D721Med (cell line): ENCODE measurements around the gene ARHGAP44.

Experiments
- DNase-seq: peaks from one replicate; pipeline ENCODE4 v3.0.0; 2011; ENCODE audit warnings: low spot score; ENCODE audit not compliant: insufficient read length
- FAIRE-seq: peaks from 2 replicates; lab custom pipeline; 2011; peaks lifted over from hg19 to GRCh38; lab: Jason Lieb, UNC
- TF ChIP-seq, protein P1 (sequence below): IDR thresholded peaks from 2 replicates; pipeline ENCODE4 v1.5.1; 2012; ENCODE audit warnings: mild to moderate bottlenecking, control low read depth; ENCODE audit not compliant: insufficient read depth; ENCODE audit errors: missing control alignments

Gene ARHGAP44

DNA sequence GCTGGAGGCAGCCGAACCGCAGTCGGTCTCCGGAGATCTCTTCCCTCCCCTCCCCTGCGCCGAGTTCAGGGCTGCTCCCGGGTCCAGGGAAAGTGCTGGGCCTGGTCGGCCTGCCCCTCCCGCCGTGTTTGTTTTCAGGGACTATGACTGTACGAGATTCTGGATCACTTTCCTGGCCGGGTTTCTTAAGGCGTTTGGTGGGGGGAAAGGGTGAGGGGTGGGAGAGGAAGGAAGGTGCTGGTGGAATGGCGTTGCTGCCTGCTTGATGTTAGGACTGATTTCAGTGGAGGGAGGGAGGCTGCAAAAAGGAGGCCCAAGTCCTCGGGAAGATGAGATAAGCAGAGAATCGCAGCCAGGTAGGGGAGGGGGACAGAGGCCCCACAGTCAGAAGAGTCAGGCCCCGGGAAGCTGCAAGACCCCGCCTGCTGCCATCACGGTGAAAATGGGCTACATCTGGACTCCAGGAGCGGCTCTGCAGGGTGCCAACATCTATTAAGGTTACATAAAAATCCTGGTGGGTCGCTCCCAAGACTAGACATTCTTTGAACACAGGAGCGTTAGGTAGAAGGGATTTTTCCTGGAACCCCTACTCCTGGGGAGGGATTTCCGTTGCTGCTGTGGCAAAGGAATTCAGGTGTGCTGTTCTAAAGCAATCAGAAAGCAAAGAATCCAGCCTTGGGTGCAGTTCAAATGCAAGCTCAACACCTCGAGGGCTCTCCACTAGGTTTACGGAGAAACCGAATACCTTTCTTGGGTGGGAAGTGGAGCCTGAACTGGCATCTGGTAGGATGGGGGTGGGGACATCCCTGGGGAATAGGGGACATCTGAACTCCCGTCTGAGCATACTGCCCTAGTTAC, 1.2 kb downstream of the ARHGAP44 start:
- DNase-seq (no peak), FAIRE-seq (no peak)
- TF ChIP-seq, protein P1, sequence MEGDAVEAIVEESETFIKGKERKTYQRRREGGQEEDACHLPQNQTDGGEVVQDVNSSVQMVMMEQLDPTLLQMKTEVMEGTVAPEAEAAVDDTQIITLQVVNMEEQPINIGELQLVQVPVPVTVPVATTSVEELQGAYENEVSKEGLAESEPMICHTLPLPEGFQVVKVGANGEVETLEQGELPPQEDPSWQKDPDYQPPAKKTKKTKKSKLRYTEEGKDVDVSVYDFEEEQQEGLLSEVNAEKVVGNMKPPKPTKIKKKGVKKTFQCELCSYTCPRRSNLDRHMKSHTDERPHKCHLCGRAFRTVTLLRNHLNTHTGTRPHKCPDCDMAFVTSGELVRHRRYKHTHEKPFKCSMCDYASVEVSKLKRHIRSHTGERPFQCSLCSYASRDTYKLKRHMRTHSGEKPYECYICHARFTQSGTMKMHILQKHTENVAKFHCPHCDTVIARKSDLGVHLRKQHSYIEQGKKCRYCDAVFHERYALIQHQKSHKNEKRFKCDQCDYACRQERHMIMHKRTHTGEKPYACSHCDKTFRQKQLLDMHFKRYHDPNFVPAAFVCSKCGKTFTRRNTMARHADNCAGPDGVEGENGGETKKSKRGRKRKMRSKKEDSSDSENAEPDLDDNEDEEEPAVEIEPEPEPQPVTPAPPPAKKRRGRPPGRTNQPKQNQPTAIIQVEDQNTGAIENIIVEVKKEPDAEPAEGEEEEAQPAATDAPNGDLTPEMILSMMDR = no peak

DNA sequence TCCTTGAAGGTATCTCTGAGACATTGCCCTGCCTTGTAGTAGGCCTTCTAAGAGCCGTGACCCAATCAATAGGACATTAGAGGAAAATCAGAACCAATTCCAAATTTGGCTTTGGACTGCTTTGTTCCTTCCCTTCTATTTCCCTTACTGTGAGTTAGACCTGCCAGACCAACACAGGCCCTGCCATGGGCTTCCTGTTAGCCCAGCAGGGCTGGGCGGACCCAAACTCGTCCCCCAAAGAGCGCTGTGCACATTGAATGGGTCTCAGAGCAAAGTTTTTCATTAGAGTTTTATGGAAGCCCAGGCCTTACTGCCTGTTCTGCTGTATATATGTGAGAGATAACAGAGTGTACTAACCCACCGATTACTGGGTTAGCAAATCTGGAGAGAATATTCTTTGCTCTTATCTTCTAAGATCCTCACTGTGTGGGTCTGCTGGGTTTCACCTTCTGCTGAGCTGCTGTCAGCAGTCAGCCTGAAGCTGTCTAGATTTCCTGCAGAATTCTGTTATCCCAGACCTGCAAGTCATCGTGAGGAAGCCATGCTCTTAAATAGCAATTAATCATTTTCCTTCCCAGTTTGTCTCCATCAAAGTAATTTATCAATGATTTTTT, 5.7 kb downstream of the ARHGAP44 start:
- TF ChIP-seq, protein P1 = no peak
- DNase-seq (no peak), FAIRE-seq (no peak)

DNA sequence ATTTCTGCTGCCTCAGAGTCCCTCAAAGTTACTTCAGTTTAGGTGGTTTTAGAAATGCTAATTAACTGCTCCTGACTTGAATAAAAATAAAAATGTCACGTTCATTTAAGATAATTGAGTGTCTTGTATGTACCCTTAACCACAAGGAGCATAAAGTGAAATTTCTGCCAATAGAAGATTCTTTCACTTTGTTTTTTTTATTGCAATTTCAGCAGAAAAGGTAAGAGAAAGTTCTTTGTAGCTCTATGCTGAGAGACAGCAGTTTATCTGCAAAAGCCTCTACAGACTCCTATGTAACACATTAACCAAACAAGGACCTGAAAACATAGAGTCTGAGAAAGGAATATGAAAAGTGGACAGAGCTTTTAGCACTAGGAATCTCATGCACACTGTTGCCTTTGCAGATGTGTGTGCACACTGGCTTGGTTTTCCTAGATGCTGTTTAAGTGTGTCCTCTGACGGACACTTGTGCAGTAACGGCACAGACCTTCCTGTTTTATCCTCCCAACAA, 11.6 kb downstream of the ARHGAP44 start:
- DNase-seq = no peak
- TF ChIP-seq, protein P1 = no peak
- FAIRE-seq = no peak

DNA sequence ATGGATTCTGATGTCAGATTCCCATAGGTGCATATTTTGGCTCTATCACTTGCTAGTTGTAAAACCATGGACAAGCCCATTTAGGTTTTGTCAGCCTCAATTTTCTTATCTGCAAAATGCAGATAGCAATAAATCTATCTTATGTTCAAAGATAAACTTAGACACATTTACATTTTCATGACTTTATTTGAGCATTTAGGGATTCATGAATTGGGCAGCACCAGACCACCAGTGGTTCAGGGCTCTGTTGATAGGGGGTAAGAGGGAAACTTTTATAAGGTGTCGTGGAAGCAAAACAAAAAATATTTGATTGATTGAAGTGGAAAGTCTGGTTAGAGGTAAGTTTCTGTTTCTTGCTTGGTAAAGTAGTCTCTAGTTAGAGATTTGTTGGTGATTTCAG, 17.3 kb downstream of the ARHGAP44 start:
- DNase-seq = no peak
- FAIRE-seq = no peak
- TF ChIP-seq, protein P1 = no peak

DNA sequence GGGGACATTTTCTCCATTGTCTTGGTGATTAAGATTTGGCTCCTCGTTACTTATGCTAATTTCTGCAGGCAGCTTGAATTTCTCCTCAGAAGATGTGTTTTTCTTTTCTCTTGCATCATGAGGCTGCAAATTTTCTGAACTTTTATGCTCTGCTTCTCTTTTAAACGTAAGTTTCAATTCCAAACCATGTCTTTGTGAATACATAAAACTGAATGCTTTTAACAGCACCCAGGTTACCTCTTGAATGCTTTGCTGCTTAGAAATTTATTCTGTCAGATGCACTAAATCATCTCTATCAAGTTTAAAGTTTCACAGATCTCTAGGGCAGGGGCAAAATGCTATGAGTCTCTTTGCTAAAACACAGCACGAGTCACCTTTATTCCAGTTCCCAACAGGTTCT, 19.4 kb downstream of the ARHGAP44 start:
- DNase-seq (no peak), FAIRE-seq (no peak)
- TF ChIP-seq, protein P1 = no peak

DNA sequence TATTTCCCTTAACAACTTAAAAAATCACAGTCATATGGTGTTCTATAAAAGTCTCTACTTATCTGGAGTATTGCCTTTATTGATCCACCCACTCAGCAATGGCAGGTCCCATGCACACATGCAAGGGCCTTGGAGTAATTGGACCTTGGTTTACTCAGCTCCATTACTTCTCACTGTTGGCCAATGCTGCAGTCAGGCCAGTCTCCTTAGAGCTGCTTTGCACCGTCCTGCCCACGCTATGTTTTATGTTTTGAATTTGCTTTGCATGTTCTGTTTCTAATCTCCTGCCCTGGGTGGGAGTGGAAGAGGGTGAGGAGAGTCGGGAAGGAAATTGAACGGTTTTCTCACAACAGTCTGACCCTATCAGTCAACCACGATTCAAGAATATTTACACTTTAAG, 23.6 kb downstream of the ARHGAP44 start:
- DNase-seq (no peak), FAIRE-seq (no peak)
- TF ChIP-seq, protein P1 = no peak
